Ramos (cell line): Measurements from ENCODE around the gene SYNE3.
"Not testable (repeated sequence)": the region's sequence is repeated elsewhere in the genome, so short reads cannot be mapped to it uniquely, and the experiment has no call there.

Source experiments
- in situ Hi-C: fragments of 300-500 bp; cut with MboI; formaldehyde crosslinking; loops from one replicate; pipeline ENCODE4 v1.14.3; 2022; ENCODE audit warnings: low sequenced_read_pairs; ENCODE audit not compliant: unreplicated experiment

SYNE3 gene

DNA sequence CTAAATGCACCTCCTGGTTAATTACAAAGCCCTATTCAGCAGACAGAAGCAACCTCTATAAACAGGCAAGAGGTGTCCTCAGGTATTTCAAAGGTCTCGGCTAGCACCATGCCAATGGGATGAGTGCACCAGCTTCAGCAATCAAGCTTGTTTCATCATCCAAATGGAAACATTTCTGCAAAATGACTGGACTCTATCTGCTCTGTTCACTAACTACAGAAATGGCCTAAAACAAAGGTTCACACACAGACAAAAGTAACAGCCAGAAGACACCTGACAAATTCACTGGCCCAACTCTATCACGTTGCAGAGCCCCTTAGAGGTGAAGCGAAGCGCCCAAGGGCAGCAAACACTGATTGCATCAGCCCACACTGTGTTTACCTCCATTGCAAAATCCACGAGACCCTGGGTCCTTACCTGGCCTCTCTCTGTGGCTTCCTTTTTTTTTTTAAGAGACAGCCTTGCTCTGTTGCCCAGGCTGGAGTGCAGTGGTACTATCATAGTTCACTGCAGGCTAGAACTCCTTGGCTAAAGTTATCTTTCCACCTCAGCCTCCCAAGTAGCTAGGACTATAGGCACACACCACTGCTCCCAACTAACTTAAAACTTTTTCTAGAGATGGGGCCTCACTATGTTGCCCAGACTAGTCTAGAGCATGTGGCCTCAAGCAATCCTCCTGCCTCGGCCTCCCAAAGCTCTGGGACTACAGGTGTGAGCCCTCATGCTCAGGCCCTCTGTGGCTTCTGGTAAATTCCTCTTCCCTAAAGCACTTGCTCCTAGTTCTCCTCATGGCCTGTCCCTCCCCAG lies 8.5 kb upstream of the SYNE3 start:
- in situ Hi-C loops = loop anchor here (5.0 kb wide), 1 partner anchor 83 kb away; no protein-coding TSS in a partner anchor

DNA sequence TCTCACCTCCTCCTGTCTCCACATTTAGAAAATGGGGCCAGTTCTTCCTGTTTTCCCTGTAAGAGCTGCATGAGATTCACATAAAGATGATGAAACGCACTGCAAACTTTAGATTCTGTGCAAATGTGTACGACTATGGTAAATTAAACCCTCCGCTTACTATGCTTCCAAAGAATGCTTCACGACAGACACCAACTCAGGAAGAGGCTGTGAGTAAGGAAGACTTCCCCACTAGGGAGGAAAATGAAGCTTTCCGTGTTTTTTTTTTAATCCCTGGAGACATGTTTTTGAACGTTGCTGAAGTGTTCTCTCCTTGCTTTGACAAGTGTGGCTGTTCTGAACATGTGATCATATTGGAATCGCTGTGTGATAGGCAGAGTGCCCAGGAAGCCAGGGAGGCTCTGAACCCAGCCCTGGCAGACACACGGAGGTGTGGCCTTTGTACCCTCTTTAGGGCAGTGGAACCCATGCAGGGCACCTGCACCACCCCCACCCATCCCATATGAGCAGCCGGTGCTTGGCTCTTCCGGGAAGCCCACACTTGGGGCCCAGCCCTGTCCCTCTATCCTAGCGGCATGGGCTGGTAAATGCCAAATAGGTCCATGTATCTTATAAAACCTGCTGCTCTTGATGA lies 7.5 kb upstream of the SYNE3 start:
- in situ Hi-C loops = no loop called here

GRCh38 chr14:95523051-95523814 lies 6.8 kb upstream of the SYNE3 start:
- in situ Hi-C loops = no loop called here

- in situ Hi-C loops = no loop called here
These were observed 6.1 kb upstream of the SYNE3 start for GRCh38 chr14:95522556-95522955.

DNA sequence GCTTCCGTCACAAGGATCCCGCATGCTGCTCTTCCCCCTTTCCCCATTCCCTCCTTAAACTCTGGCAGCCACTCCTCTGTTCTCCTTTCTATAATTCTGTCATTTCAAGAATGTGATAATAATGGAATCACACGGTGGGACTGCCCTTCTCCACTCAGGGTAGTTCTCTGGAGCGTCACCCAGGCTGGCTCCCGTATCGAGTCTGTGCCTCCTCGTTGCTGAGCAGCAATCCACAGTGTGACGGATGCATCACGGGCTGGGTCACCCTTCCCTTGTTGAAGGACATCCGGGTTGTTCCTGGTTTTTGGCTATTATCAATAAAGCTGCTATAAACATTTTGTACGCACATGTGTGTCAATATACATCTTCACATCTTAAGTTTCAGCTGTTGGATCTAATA lies 5.7 kb upstream of the SYNE3 start:
- in situ Hi-C loops = no loop called here

GRCh38 chr14:95521001-95521400 lies 4.6 kb upstream of the SYNE3 start:
- in situ Hi-C loops = no loop called here

DNA sequence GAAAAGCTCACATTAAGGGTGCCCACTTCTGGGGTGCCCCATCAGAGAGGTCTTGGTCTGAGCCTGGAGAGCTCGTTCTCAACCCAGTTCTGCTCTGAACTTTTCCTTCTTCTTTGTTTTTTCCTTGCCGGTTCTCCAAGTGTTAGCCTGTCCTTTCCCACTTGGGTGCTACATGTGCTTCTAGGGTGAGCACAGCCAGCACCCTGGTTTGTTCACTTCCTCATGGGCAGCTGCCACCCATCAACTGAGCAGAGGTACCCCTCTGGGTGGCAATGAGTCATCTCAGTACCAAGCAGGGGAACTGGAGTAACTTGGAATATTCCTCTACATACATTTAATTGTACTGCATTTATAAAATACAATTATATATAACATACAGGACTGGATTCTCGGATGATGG lies 3.9 kb upstream of the SYNE3 start:
- in situ Hi-C loops = no loop called here

- in situ Hi-C loops = no loop called here
These were observed 3.2 kb upstream of the SYNE3 start for GRCh38 chr14:95519699-95520098.

DNA sequence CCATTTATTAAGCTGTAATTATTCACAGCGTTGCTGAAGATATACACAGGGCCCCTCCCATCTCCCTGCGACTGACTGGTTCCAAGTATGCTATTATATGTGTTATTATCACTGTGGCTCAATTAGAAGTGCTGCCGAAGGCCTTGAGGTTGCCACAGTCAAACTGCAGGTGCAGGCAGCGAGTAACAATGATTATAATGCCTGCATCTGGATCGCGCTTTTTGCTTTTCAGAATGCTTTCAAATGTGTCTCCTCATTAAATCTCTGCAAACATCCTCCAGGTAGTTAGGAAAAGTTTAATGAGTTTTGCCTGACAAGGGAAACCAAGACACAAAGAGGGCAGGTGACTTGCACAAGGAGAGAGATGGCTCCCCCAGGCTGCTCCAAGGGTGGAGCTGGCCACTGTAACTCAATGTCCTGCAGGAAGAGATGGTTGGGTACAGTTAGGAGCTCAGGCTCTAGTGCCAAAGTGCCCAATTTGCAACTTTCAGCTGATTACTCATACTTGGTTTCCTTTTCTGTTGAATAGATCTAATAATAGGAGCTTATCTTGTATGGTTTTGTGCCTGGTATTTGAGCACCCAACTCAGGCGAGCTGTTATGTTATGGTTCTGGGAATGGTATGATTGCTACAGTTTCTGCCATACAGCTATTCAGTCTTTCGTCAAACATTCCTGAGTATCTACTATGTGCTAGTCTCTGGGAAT lies 1.7 kb upstream of the SYNE3 start:
- in situ Hi-C loops = no loop called here

- in situ Hi-C loops = no loop called here
These were observed 576 bp downstream of the SYNE3 start for GRCh38 chr14:95515596-95516552.

DNA sequence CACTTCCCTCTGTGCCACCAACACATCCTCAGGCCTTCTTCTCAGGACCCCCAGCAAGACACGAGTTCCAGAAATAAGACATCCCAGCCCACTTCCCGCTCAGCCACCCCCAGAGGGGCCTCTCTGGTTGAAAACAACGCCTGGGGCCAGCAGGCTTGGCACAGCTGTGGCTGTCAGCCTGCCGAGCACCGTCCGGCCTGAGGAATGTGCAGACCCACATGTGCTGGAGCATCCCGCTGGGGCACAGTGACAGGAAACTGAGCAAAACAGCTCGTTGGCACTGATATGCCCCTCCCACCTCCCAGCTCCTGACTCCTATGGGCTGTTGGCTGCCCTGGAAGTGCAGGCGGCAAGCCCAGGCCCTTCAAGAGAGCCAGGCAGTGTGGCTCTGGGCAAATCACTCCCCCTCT lies 1.4 kb downstream of the SYNE3 start:
- in situ Hi-C loops = no loop called here

- in situ Hi-C loops = no loop called here
These were observed 2.0 kb downstream of the SYNE3 start for GRCh38 chr14:95514131-95515079.

DNA sequence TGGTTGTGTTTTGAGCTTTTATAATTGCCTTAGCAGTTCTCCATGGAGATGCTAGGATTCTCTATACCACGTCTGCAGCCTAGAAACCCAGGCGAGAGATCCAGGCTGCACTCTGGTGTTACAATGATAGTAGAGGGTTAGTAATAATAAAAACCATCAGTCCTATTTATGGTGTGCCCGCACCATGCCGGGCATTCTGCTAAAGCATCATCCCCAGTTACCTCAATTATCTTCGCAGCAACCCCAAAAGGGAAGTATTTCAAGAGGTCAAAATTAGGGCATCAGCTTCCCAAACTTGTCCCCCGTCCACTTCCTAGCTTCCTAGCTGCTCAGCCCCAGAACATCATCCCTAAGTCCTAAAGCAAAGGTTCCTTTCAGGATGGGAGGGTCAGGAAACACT lies 3.2 kb downstream of the SYNE3 start:
- in situ Hi-C loops = no loop called here

DNA sequence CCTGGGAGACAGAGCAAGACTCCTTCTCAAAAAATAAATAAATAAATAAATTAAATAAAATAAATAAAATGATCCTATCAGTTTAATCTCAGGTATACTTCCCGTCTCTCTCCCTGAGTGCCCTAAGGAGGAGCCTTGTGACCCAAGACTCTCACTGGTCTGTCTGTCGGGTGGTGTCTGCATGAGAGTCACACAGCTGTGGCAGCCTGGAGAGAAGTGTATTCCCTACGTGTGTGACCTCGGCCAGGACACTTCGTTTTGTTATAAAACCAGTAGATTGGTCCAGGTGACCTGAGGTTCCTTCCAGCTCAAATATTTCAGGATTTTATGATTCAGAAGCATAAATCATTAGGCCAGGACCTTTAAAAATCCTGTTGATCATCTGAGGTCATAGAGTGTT lies 4.8 kb downstream of the SYNE3 start:
- in situ Hi-C loops = no loop called here

GRCh38 chr14:95510804-95511203 lies 5.6 kb downstream of the SYNE3 start:
- in situ Hi-C loops = no loop called here

GRCh38 chr14:95510344-95510743 lies 6.1 kb downstream of the SYNE3 start:
- in situ Hi-C loops = not testable (repeated sequence)

DNA sequence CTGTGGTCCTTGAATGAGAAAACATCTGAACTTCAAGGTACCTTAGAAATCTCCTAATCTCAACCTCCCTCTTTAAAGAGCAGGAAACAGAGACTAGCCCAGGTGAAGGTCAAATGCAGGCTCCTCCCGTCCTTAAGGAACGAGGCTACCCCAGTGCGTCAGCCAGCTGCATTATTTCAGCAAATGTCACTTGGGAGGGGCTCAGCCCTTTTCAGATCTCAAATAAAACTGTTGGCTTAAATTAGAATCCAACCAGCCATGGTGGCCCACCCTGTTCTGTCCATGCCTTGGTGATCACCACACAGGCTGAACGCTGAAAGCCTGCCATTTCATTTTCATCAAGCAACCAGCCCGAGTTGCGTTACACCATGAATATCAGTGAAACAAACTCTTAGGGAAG lies 7.0 kb downstream of the SYNE3 start:
- in situ Hi-C loops = no loop called here

DNA sequence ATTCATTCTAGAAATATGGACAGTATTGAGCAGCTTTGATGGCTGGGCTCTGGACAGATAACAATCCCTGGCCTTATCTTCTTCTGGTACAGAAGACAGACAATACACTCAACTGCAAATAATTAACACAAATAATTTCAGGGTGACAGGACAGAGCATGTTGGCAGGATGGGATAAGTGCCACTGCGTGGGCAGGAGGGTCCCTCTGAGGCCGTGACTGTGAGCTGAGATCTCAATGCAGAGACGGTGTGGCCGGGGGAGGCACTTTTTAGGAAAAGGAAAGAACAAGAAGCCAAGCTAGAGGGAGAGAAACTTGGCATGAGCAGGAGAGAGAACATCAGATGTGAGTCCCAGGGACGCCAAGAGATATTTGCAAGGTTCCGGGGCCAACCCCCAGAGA lies 8.1 kb downstream of the SYNE3 start:
- in situ Hi-C loops = no loop called here
